ENCODE results near the gene PIEZO2.

Gene PIEZO2

GRCh38 chr18:11072632-11073031, 76.7 kb downstream of the PIEZO2 start:
- no peak for TF ChIP-seq Cebpa-rat (IDR thresholded peaks at IDR 0.05)
- H3K27me3 ChIP-seq = no peaks in the 10 kb centered on the region
- H3K4me1 ChIP-seq = no peaks in the 10 kb centered on the region
- H3K9me3 ChIP-seq = 0 out of 2 replicates have a peak, but pooled peaks cover 2% of the 10 kb centered on the region
- H3K9ac ChIP-seq = no peak overlapping the region
- H3K36me3 ChIP-seq = no peaks in the 10 kb centered on the region
- H3K4me2 ChIP-seq = no peak overlapping the region
- H4K20me1 ChIP-seq = no peaks in the 10 kb centered on the region
- H3K4me3 ChIP-seq = no peak overlapping the region
- H3K27ac ChIP-seq = no peak overlapping the region

- H4K20me1 ChIP-seq = no peaks in the 10 kb centered on the region
- no peak for TF ChIP-seq Cebpa-rat (IDR thresholded peaks at IDR 0.05)
- no peaks in the 10 kb centered on the region for H3K36me3 ChIP-seq
- H3K4me1 ChIP-seq = no peaks in the 10 kb centered on the region
- H3K4me3 ChIP-seq = no peak overlapping the region
- no peaks in the 10 kb centered on the region for H3K27me3 ChIP-seq
- no peak overlapping the region for H3K9ac ChIP-seq
- no peak overlapping the region for H3K4me2 ChIP-seq
- H3K9me3 ChIP-seq = 0 out of 2 replicates have a peak, but pooled peaks cover 2% of the 10 kb centered on the region
- no peak overlapping the region for H3K27ac ChIP-seq
These were observed 78.1 kb downstream of the PIEZO2 start for GRCh38 chr18:11071300-11071699.

GRCh38 chr18:11070593-11070992, 78.8 kb downstream of the PIEZO2 start:
- no peaks in the 10 kb centered on the region for H3K27me3 ChIP-seq
- no peak for TF ChIP-seq Cebpa-rat (IDR thresholded peaks at IDR 0.05)

GRCh38 chr18:11066038-11066437, 83.3 kb downstream of the PIEZO2 start:
- Histone ChIP-seq H3K4me1 (no peaks in the 10 kb centered on the region), H3K4me2 (no peak overlapping the region), H3K27me3 (no peaks in the 10 kb centered on the region), H3K9ac (no peak overlapping the region), H3K27ac (no peak overlapping the region), H3K36me3 (no peaks in the 10 kb centered on the region), H3K4me3 (no peak overlapping the region), H3K9me3 (0 out of 2 replicates have a peak, but pooled peaks cover 2% of the 10 kb centered on the region), H4K20me1 (no peaks in the 10 kb centered on the region)
- no peak for TF ChIP-seq Cebpa-rat (IDR thresholded peaks at IDR 0.05)

More at GRCh38 chr18:11070593-11070992, 78.8 kb downstream of the PIEZO2 start:
- Histone ChIP-seq H3K9ac (no peak overlapping the region), H3K4me1 (no peaks in the 10 kb centered on the region), H3K27ac (no peak overlapping the region), H4K20me1 (no peaks in the 10 kb centered on the region), H3K9me3 (0 out of 2 replicates have a peak, but pooled peaks cover 2% of the 10 kb centered on the region), H3K4me3 (no peak overlapping the region), H3K36me3 (no peaks in the 10 kb centered on the region), H3K4me2 (no peak overlapping the region)

- no peaks in the 10 kb centered on the region for H4K20me1 ChIP-seq
- TF ChIP-seq Cebpa-rat (IDR thresholded peaks at IDR 0.05) = no peak
- no peaks in the 10 kb centered on the region for H3K27me3 ChIP-seq
- no peak overlapping the region for H3K27ac ChIP-seq
- H3K36me3 ChIP-seq = no peaks in the 10 kb centered on the region
- H3K4me2 ChIP-seq = no peak overlapping the region
- 0 out of 2 replicates have a peak, but pooled peaks cover 2% of the 10 kb centered on the region for H3K9me3 ChIP-seq
- H3K4me1 ChIP-seq = no peaks in the 10 kb centered on the region
- no peak overlapping the region for H3K9ac ChIP-seq
- H3K4me3 ChIP-seq = no peak overlapping the region
These were observed 84.5 kb downstream of the PIEZO2 start for GRCh38 chr18:11064727-11065460.

GRCh38 chr18:11064106-11064505, 85.3 kb downstream of the PIEZO2 start:
- H3K36me3 ChIP-seq = no peaks in the 10 kb centered on the region
- H3K4me2 ChIP-seq = no peak overlapping the region
- H3K9me3 ChIP-seq = 0 out of 2 replicates have a peak, but pooled peaks cover 2% of the 10 kb centered on the region
- H3K27ac ChIP-seq = no peak overlapping the region
- H3K4me1 ChIP-seq = no peaks in the 10 kb centered on the region
- no peak overlapping the region for H3K9ac ChIP-seq
- H3K4me3 ChIP-seq = no peak overlapping the region
- H3K27me3 ChIP-seq = no peaks in the 10 kb centered on the region
- TF ChIP-seq Cebpa-rat (IDR thresholded peaks at IDR 0.05) = no peak
- H4K20me1 ChIP-seq = no peaks in the 10 kb centered on the region

GRCh38 chr18:11055721-11056120, 93.6 kb downstream of the PIEZO2 start:
- H4K20me1 ChIP-seq = no peaks in the 10 kb centered on the region
- no peaks in the 10 kb centered on the region for H3K4me1 ChIP-seq
- H3K4me2 ChIP-seq = no peak overlapping the region
- no peaks in the 10 kb centered on the region for H3K36me3 ChIP-seq
- H3K9ac ChIP-seq = no peak overlapping the region
- no peaks in the 10 kb centered on the region for H3K9me3 ChIP-seq
- no peak overlapping the region for H3K4me3 ChIP-seq
- H3K27me3 ChIP-seq = no peaks in the 10 kb centered on the region
- TF ChIP-seq Cebpa-rat (IDR thresholded peaks at IDR 0.05) = no peak
- H3K27ac ChIP-seq = no peak overlapping the region

GRCh38 chr18:11054497-11054896, 94.9 kb downstream of the PIEZO2 start:
- Histone ChIP-seq H3K27ac (no peak overlapping the region), H3K4me2 (no peak overlapping the region), H3K4me1 (no peaks in the 10 kb centered on the region), H3K4me3 (no peak overlapping the region), H3K36me3 (no peaks in the 10 kb centered on the region), H4K20me1 (no peaks in the 10 kb centered on the region), H3K27me3 (no peaks in the 10 kb centered on the region), H3K9ac (no peak overlapping the region), H3K9me3 (no peaks in the 10 kb centered on the region)
- TF ChIP-seq Cebpa-rat (IDR thresholded peaks at IDR 0.05) = no peak

- TF ChIP-seq Cebpa-rat (IDR thresholded peaks at IDR 0.05) = 0 out of 2 replicates have a peak, but pooled peaks have one; percentile 15
- no peaks in the 10 kb centered on the region for H4K20me1 ChIP-seq
- H3K4me3 ChIP-seq = no peak overlapping the region
- H3K9me3 ChIP-seq = no peaks in the 10 kb centered on the region
- H3K27ac ChIP-seq = no peak overlapping the region
- H3K4me2 ChIP-seq = no peak overlapping the region
- H3K4me1 ChIP-seq = no peaks in the 10 kb centered on the region
- H3K36me3 ChIP-seq = no peaks in the 10 kb centered on the region
- H3K9ac ChIP-seq = no peak overlapping the region
- no peaks in the 10 kb centered on the region for H3K27me3 ChIP-seq
These were observed 96.1 kb downstream of the PIEZO2 start for GRCh38 chr18:11053293-11053692.

- Histone ChIP-seq H3K36me3 (no peaks in the 10 kb centered on the region), H3K9me3 (no peaks in the 10 kb centered on the region), H3K27me3 (no peaks in the 10 kb centered on the region), H3K4me1 (no peaks in the 10 kb centered on the region), H3K27ac (no peak overlapping the region), H3K4me3 (no peak overlapping the region), H3K4me2 (no peak overlapping the region), H4K20me1 (no peaks in the 10 kb centered on the region), H3K9ac (no peak overlapping the region)
- TF ChIP-seq Cebpa-rat (IDR thresholded peaks at IDR 0.05) = no peak
These were observed 96.6 kb downstream of the PIEZO2 start for GRCh38 chr18:11052800-11053199.
